Ishikawa (cell line): ENCODE data around the gene MYO16.
A peak's percentile ranks its signal among the peaks of the same experiment; 100 is the strongest.

Source experiments
- CEBPB ChIP-seq: IDR thresholded peaks from 2 replicates; pipeline ENCODE4 v1.6.1; 2012
- CREB1 ChIP-seq: IDR thresholded peaks from 2 replicates; pipeline ENCODE4 v1.6.1; 2012; ENCODE audit warnings: low read depth
- EGR1 ChIP-seq: IDR thresholded peaks from 2 replicates; pipeline ENCODE4 v1.6.1; 2012
- EP300 ChIP-seq: IDR thresholded peaks from 2 replicates; pipeline ENCODE4 v1.6.1; 2012; ENCODE audit warnings: borderline replicate concordance
- FOXM1 ChIP-seq: IDR thresholded peaks from 2 replicates; pipeline ENCODE4 v1.6.1; 2012; ENCODE audit warnings: low read depth, borderline replicate concordance
- NFIC ChIP-seq: IDR thresholded peaks from 2 replicates; pipeline ENCODE4 v1.6.1; 2012
- RAD21 ChIP-seq: IDR thresholded peaks from 2 replicates; pipeline ENCODE4 v1.6.1; 2012; ENCODE audit warnings: low read depth
- REST ChIP-seq: IDR thresholded peaks from 2 replicates; pipeline ENCODE4 v1.6.1; 2012; ENCODE audit warnings: low read depth, mild to moderate bottlenecking
- TAF1 ChIP-seq: IDR thresholded peaks from 2 replicates; pipeline ENCODE4 v1.6.1; 2012; ENCODE audit warnings: low read depth, mild to moderate bottlenecking
- TCF12 ChIP-seq: IDR thresholded peaks from 2 replicates; pipeline ENCODE4 v1.6.1; 2012; ENCODE audit warnings: low read depth
- TEAD4 ChIP-seq: IDR thresholded peaks from 2 replicates; pipeline ENCODE4 v1.6.1; 2012
- YY1 ChIP-seq: IDR thresholded peaks from 2 replicates; pipeline ENCODE4 v1.6.1; 2012; ENCODE audit warnings: low read depth
- ZBTB7A ChIP-seq: IDR thresholded peaks from 2 replicates; pipeline ENCODE4 v1.6.1; 2012; ENCODE audit warnings: low read depth
- TF ChIP-seq, protein P1 (sequence below): IDR thresholded peaks from 2 replicates; pipeline ENCODE4 v1.6.1; 2012

MYO16 gene

DNA sequence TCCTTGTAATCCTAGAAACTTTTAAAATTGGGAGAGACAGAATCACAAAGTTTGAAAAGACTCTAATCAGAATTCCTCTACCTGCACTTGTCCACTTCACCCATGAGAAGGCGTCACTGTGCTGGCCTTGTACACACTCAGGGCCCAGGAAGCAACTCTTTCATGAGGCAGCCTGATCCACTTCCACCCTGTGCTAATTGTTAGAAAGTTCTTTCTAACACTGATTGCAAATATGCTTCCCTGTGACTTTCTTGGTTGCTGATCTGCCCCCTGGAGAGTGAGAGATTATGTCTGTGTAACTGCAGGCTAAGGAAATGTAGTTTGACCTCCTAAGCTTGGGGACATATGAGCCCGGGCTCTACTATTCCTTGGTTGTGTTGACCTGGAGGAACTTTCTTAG is 494.6 kb downstream of the MYO16 start:
- TF ChIP-seq RAD21 = peak; percentile 43
- no peak for TF ChIP-seq CREB1
- TF ChIP-seq FOXM1 = no peak

GRCh38 chr13:109126178-109126577 is 496.8 kb downstream of the MYO16 start:
- TF ChIP-seq NFIC (no peak), TAF1 (no peak), RAD21 (no peak), FOXM1 (no peak), EP300 (no peak), REST (no peak), CEBPB (no peak), YY1 (no peak), TEAD4 (no peak), EGR1 (no peak)
- TF ChIP-seq, protein P1, sequence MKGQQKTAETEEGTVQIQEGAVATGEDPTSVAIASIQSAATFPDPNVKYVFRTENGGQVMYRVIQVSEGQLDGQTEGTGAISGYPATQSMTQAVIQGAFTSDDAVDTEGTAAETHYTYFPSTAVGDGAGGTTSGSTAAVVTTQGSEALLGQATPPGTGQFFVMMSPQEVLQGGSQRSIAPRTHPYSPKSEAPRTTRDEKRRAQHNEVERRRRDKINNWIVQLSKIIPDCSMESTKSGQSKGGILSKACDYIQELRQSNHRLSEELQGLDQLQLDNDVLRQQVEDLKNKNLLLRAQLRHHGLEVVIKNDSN = no peak

DNA sequence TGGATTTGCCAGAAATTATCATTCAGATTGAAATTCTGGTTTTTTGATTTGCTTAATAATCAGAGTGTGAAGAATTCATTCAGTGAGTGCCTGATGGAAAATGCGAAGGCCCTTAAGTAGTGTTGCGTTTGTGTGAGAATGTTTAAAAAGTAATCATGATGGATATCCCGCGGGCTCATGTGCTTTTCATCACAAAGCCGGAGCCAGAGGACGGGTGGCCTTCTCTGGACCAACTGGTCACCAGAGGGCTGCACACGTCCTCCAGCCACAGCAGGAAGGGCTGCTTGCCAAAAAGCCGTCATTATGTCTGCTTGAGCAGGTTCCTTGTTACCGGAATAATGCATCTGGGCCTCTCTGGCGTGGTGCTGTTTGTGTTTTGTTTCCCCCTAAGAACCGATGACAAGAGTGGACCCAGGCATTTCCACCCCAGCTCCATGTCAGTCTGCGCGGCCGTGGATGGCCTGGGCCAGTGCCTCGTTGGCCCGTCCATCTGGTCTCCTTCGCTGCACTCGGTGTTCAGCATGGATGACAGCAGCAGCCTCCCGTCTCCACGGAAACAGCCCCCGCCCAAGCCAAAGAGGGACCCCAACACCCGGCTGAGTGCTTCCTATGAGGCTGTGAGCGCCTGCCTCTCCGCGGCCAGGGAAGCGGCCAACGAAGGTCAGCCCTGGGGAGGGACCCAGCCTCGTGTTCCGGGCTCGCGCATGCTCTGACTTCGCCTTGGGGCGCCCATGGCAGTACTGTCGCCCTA is 497.7 kb downstream of the MYO16 start:
- TF ChIP-seq TAF1 (no peak), EP300 (no peak), REST (no peak)
- TF ChIP-seq, protein P1 = no peak

DNA sequence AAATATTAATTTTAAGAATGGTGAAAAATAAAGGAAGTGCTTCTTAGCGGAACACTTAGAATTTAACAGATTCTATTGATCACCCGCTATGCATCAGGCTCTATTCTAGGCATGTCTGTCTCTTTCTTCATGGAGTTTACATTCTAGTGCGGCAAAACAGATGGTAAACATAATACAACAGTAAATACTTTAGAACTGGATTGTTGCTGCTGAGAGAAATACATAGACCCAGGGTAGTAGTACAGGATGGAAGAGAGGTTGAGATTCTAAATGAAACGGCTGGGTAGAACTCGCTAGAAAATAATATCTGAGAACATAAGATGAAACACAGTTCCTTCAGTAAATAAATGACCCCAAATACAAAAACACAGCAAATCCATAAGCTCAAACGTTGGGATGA is 498.7 kb downstream of the MYO16 start:
- no peak for TF ChIP-seq NFIC
- TF ChIP-seq REST = no peak
- TF ChIP-seq TEAD4 = no peak
- no peak for TF ChIP-seq TCF12
- TF ChIP-seq YY1 = no peak

- TF ChIP-seq EGR1 (no peak), CEBPB (no peak), TAF1 (no peak), RAD21 (no peak), REST (no peak), TEAD4 (no peak), ZBTB7A (no peak)
Measured at GRCh38 chr13:109130093-109130835, 500.9 kb downstream of the MYO16 start.
